Muscle of arm (tissue), 12 donors: ENCODE results near the gene ZFYVE28. TPM values are rescaled to one million over a fixed set of nuclear protein-coding genes. Genes with fewer than 3 reads are reported as not detected.
A peak's percentile ranks its signal among the peaks of the same experiment; 100 is the strongest.
"Not testable (repeated sequence)": the region's sequence is repeated elsewhere in the genome, so short reads cannot be mapped to it uniquely, and the experiment has no call there.

Source experiments
- DNase-seq: peaks from one replicate; pipeline ENCODE4 v3.0.0-alpha.2; 2013
- polyA plus RNA-seq, 12 donors: library from polyadenylated mRNA; unstranded; fragments of 120-200 nt; gene quantifications; one replicate each; pipeline ENCODE4 v1.2.1, GENCODE V29; 2013; ENCODE audit not compliant: insufficient read length in 12 of 12

Gene ZFYVE28
- polyA plus RNA-seq, 12 donors = 0.89 to 5.0 (median 2.1) TPM; not detected in 2

GRCh38 chr4:2249526-2250356, 168.7 kb downstream of the ZFYVE28 start:
- no peak for DNase-seq

DNA sequence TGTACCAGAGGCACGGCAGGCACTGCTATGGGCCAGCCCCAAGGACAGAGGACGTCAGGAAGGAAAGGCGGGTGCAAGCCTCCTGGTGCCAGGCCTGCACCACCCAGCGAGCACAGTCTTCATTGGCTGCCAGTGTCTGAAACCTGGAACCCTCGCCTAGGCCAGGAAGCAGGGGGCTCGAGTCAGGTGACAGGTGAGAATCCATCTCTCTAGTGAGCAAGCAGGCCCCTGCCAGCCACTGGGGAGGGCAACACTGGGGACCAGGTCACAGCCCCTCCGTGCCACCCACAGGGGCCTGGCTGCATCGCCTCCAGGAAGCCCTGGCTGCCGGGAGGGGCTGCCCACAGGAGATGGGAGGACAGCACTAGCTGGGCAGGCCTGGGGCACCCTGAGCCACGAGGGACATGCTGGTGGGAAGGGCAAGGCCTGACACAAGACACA, 169.6 kb downstream of the ZFYVE28 start:
- no peak for DNase-seq

DNA sequence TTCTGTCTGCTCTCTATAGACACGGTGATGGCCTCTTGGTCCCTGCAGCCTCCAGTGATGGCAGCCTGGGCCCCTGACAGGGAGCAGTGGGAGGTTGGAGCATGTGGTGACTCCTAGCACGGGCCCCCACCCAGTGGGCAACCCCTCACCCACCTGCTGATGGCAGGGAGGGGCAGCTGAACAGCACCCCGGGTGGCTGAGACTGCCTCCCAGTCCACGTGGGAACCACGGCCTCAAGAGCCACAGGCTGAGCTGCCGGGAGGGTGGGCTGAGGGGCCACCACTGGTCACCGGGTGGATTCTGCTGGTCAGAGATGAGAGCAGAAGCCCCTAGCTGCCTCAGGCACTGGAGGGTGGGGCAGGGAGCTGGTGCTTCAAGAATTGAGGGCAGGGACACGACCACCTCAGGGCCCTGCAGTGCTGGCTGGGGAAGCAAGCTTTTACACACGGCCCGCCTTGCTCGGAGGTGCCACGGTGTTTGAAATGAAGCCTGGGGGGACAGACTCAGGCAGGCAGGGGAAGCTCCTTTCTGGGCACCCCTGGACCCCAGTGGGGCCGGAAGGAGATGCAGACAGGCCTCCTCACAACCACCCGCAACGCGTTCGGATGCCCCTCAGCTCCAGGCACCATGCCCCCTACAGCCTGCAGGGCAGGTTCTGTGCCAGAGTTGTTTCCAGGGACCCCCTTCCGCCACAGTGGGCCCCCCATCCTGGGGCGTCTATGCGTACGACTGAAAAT, 170.2 kb downstream of the ZFYVE28 start:
- DNase-seq = no peak

- no peak for DNase-seq
Measured at GRCh38 chr4:2247128-2248043, 171.1 kb downstream of the ZFYVE28 start.

DNA sequence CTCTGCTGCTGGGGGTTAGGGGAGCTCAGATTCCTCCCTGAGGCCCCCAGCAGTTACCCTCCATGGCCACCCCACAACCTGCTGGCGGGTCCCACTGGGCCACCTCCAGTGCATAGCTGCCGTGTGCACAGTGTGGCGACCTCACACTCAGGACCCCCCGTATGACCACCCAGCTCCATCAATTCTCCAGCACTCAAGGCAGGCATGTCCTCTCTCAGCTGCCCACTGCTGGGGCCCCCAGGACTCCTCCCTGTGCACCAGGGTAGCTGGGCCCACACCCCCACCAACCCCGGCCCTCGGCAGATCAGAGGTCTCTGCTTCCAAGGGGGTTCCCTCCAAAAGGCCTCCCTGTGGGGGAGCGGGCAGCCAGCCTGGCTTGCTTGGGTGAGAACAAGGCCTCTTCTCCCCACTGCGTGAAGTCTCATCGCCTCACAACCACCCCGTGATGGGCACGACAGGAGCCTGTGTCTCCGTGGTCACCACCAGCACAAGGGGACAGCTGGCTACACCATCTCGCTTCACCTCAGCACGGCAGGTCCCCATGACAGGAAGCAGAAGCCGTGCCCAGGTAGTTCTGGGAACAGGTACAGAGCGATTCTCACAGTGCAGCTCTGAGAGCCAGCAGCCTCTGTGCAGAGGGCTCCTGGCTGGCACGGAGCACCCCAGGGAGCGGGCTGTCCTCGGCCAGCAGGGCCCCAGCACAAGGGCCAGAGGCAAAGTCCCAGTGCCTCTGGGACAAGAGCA, 171.9 kb downstream of the ZFYVE28 start:
- no peak for DNase-seq

DNA sequence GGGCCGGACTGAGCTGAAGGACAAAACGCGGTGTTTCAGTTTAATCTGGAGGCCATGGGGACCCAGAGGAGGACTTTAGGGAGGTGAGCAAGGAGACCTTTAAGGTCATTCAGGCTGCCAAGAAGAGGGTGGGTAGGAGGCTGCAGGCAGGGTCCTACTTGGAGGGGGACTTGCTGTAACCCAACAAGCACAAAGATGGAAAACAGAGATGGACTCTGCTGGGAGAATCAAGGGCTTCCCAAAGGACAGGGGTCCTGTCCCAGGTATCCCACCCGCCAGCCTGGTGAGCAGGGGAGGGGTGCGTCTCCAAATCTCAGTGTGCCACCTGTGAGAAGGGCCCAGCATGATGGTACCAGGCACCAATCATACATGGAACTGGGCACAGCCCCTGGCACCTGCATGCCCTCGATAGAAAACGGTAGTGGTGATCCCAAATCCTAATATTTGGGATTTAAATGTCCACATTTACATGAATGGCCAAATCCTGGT, 172.6 kb downstream of the ZFYVE28 start:
- no peak for DNase-seq

- no peak for DNase-seq
Measured at GRCh38 chr4:2245057-2245786, 173.2 kb downstream of the ZFYVE28 start.

DNA sequence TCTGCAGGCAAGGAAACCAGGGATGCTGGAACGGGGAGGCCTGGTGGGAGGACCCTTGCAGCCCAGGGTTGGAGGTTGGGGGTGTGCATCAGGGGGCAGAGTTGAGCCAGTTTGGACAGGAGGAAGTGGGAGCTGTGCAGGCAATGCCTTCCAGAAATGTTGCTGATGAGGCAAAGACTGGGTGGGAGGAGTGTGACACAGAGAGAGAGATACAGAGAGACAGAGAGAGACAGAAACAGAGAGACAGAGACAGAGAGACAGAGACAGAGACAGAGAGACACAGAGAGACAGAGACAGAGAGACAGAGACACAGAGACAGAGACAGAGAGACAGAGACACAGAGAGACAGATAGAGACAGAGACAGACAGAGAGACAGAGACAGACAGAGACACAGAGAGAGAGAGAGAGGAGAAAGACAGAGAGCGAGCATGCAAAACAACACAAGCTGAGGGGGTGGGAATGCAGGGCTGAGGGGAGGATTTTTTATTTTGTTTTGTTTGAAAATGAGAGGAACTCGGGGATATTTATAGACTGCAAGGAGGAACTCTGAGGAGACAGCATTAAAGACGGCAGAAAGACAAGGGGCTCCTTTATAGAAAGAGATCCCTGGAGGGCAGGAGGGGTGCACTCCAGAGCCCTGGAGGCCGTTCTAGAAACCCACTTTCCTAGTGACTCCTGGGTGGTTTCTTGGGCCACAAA, 174.6 kb downstream of the ZFYVE28 start:
- DNase-seq = no peak

- peak; percentile 99 for DNase-seq
Measured at GRCh38 chr4:2241410-2242353, 176.8 kb downstream of the ZFYVE28 start, which contains the start of the genes HAUS3 and POLN. Gene HAUS3 (minus strand): TSS chr4:2242121. CDS start chr4:2240946, 1,175 bp downstream. Gene POLN (minus strand): TSS chr4:2242121. CDS start chr4:2229231, 12,890 bp downstream.

- DNase-seq = no peak
Measured at GRCh38 chr4:2241003-2241402, 177.4 kb downstream of the ZFYVE28 start.

- DNase-seq = no peak
Measured at GRCh38 chr4:2236944-2237666, 181.3 kb downstream of the ZFYVE28 start.

DNA sequence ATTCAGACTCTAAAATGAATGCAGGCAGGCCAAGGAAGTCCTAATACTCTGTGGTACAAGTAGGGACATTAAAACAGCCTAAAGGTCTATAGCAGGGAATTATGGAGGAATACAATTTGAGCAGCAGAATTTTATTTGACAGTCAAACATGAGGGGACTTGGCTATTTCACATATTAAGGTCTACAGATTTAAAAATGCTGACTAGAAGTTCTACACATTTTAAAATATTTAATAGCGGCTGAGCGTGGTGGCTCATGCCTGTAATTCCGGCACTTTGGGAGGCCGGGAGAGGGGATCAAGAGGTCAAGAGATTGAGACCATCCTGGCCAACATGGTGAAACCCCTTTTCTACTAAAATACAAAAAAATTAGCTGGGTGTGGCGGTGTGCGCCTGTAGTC, 187.4 kb downstream of the ZFYVE28 start:
- no peak for DNase-seq

- DNase-seq = no peak
Measured at GRCh38 chr4:2226261-2226660, 192.2 kb downstream of the ZFYVE28 start.

GRCh38 chr4:2222838-2223237, 195.6 kb downstream of the ZFYVE28 start:
- DNase-seq = no peak

GRCh38 chr4:2221378-2221777, 197.1 kb downstream of the ZFYVE28 start:
- not testable (repeated sequence) for DNase-seq

DNA sequence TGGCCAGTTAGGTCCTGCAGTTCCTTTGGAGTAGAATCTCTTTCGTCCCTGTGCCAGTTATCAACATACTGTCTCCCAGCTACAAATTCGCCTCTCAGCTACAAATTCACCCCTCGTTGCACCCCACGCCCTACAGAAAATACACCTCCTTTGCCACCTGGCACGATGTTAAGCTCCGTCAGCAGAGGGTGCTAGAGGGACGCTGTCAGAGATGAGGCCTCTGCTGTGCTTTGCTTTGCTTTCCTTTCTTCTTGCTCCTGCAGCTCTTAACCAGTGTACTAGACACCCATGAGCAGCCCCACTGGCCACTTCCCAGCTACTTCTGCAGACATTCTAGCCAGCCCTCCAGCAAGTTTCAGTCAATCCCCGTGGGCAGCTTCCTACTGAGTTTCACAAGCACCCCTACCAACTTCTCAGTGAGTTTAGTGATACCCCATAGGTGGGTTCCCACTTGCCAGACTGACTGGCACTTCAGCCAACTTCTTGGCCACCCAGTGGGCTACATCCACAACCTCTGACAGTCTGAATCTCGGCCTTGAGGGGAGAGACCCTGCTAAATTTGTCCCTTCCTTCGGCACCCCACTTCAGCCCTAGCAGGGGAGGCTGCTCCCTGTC, 198.3 kb downstream of the ZFYVE28 start:
- DNase-seq = peak; percentile 71
